C4-2B (cell line): ENCODE measurements around the gene CASP10.

Experiments used
- ZFX ChIP-seq: fragments of 450-650 bp; IDR thresholded peaks from 2 replicates; pipeline ENCODE4 v1.6.1; 2017
- TF ChIP-seq, protein P1 (sequence below): fragments of 450-650 bp; conservative IDR thresholded peaks from 2 replicates; pipeline ENCODE4 v1.5.1; 2017; ENCODE audit warnings: mild to moderate bottlenecking

DNA sequence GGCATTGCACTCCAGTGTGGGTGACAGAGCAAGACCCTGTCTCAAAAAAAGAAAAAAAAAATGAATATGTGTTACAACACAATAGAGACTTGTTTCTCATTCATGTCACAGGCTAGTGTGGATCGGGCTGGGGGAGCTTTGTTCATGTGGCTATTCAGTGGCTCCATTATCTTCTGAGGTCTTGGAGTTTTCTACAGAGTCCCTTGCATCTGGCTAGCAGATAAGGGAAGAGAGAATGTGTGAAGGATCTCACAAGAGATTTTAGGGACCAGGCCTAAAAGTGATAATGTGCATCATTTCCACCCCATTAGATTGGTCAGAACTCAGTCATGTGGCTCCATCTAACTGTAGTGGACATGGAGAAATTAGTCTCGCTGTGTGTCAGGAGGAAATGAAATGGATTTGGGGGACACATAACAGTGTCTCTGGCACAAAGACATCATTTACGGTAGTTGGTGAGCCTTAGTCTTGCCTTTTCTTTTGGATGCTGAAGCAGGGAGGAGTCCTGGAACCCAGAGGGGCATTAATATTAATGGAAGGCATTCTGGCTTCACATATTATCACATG lies 32.4 kb upstream of the CASP10 start:
- TF ChIP-seq, protein P1, sequence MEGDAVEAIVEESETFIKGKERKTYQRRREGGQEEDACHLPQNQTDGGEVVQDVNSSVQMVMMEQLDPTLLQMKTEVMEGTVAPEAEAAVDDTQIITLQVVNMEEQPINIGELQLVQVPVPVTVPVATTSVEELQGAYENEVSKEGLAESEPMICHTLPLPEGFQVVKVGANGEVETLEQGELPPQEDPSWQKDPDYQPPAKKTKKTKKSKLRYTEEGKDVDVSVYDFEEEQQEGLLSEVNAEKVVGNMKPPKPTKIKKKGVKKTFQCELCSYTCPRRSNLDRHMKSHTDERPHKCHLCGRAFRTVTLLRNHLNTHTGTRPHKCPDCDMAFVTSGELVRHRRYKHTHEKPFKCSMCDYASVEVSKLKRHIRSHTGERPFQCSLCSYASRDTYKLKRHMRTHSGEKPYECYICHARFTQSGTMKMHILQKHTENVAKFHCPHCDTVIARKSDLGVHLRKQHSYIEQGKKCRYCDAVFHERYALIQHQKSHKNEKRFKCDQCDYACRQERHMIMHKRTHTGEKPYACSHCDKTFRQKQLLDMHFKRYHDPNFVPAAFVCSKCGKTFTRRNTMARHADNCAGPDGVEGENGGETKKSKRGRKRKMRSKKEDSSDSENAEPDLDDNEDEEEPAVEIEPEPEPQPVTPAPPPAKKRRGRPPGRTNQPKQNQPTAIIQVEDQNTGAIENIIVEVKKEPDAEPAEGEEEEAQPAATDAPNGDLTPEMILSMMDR = no peak
- TF ChIP-seq ZFX = no peak
